ACHN (cell line): Measurements from ENCODE around the gene CAPN8.

Source experiments
- DNase-seq: peaks from one replicate; pipeline ENCODE4 v3.0.0-alpha.2; 2015
- in situ Hi-C: cut with HindIII; loops from 2 replicates; pipeline ENCODE4 v1.10.0; 2017; ENCODE audit warnings: low sequenced_read_pairs, low pct_ligation_motif_present, low pct_unique_long_range_greater_than_20kb

Gene CAPN8

DNA sequence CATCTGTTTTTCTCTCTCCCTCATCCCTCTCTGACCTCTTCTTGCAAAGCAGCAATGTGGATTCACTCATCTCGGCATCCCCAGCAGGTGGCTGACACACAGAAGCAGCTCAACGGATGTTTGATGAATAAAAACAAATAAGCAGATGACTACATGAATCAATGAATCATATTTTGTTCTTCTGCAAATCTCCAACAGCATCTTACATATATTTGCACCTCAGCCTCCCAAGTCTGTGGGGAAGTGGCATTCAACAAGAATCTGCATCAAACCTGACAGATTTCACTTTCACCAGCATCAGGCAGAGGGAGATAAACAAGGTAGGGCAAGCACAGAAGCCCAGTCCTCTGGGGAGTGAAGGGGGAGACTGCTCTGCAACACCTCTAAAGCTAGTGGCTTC is 34.0 kb downstream of the CAPN8 start:
- in situ Hi-C loops: no loop called here
- no peak for DNase-seq

DNA sequence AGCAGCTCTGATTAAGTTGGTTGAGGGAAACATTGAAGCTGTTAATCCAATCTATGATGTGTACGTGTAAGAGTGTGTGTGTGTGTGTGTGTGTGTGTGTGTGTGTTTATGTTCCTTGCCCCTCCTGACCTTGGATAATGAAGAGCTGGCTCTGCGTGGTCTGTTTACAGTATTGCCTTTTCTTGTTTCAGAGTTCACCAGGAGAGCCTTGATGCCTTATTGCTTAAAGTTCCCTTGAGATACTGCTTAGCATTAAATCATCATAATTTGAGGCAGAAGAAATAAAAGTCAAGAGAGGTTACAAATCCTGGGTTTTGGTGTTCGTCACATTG is 36.4 kb downstream of the CAPN8 start:
- DNase-seq: no peak
- in situ Hi-C loops: no loop called here

DNA sequence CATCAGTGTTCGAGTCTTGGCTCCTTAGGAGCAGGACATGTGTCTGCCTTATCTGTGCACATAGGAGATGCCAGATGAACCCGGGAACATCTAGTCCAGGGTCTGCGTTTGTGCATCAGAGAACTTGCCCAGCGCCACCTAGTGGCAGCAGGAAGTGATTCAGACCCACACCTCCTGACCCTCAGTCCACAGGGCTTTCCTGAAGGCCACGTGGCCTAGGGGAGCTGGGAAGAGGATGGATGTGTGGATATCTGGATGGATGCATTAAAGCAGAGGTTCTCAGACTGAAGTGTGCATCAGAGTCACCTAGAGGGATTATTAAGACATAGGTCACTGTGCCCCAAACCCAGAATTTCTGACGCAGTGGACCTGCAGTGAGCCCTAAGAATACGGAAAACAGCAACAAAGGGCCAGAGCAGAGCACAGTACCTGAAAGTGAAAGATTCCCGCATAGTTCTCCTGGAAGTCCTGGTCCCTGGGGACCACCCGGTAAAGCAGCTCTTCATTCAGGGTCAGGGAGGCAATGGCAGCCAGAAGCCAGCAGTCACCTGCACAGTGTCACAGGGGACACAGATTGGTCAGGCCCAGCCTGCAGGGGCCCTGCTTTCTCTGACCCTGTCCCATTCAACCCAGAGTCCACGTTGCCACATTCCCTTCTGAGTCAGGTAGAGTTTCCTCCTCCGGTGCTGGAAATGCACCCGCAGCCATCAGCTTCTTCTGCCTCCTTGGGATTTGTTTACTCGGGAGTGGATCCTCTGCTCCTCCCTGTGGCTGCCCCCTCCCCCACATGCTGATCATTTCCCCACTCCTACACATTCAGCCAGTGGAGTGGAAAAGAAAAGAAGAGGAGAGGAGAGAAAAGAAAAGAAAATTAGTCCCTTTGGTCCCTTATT is 37.0 kb downstream of the CAPN8 start:
- in situ Hi-C loops: no loop called here
- peak; percentile 42 for DNase-seq

DNA sequence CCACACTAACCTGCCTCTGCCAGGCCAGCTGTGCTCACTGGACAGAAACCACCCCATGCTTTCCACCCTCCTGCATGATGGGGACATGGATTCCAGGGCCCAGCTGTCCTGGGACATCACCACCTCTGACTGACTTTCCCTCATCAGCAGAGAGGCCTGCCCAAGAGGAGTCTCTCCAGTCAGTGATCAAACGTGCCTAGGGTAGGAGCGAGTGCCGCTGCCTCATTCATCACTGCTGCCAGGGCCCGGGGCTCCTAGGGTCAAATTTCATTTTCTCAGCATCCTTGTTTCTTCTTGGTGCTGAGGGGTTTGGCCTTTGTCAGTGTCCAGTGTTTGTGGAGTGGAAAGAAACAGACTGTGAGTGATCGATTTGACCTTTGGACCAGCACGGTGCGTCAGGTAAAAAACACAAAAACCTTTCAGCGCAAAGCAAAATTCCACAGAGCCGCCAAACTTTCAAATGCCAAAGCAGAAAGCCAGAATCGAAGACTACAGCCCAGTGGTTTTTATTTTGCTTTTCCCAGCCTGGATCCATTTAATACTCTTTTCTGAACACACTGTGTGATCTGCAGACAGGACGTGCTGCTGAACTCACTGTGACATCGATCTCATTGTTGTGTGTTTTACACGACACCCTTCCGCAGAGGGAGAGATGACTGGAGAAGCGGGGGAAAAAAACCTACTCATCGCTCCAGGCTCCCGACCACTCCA is 43.2 kb downstream of the CAPN8 start:
- in situ Hi-C loops: no loop called here
- no peak for DNase-seq

DNA sequence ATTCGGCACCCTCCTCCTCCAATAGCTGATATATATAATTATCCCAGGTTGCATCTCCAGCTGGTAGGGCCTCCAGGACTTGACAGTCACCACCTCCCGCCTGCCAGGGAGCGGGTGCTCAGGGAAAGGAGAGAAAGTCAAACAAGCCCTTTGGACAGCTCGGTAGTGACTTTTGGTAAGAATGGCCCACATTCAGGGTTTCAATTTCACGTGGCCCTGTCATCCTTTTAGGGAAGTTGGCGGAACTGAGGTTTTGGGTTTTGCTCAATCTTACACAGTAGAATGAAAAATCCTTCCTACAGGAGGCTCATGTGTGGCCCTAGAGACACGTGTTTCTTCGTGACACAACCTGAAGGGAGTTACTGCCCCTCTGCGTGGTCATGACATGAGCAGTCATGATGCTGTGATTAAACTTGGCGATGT is 44.2 kb downstream of the CAPN8 start:
- no peak for DNase-seq
- in situ Hi-C loops: no loop called here

DNA sequence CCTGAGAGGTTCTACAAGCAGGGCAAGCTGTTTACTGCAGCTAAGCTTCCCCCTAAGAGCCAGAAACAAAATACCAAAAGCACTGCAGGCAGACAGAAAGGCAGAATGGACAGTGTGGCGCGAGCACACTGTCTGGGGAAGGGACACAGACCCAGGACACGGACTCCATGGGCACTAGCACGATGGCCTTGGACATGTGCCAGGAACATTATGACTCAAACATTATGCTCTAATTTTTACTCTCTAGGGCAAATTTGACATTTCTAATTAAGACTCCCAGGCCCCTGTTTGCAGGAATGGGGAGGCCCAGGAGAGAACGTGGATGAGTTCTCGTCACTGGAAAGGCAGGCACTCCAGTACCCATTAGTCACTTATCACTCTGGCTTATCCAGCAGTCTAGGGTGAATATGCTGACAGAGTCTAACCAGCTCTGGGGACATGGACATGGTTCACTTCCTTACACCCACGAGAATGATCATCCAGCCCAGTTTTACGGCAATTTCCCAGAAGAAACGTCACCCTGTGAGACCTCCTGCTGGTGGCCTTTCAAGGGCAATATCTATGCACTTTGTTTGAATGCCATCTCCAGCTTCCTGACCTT is 45.1 kb downstream of the CAPN8 start:
- in situ Hi-C loops: no loop called here
- DNase-seq: no peak

DNA sequence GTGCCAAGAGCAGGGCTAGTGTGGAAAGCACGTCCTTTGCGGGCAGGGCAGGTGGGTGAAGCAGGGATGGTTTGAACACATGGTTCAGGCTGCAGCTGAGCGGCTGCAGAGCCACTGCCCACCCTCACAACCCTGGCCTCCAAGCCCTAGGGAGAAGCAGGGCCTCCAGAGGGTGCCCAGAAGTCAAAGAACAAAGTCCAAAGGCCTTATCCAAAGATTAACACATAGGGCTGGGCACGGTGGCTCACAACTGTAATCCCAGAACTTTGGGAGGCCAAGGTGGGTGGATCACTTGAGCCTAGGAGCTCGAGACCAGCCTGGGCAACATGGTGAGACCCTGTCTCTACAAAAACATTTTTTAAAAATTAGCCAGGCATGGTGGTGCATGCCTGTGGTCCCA is 46.8 kb downstream of the CAPN8 start:
- in situ Hi-C loops: no loop called here
- no peak for DNase-seq

DNA sequence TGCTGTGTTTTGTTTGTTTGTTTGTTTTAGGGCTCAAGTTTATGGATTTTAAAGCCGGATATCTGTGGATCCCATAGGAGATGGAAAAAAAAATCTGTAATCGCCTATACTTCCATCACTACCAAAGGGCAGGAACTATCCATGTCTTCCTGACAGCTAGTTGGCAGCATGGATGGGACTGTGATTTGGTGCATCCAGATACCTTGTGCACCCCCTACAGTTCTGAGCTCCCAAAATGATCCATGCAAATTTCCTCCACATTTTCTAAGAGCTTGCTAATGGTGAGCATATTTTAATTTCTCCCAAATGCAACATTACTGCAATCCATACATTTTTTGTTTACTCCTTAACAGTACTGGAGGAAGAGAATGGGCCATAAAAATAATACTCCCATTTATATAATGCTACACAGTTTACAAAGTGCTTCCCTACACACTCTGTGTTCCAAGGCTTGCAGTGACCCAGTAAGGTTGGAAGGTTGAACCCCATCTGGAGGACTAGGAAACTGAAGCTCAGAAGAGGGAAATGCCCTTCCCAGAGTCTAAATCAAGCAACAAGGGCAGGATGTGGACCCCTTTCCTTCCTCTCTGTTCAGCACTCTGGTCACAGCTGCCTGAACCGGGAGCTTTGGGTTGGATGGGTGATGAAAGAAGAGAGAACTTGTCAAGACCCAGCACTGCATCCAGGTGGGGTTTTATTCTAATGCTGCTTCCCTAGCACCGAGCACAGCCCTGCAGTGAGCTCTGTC is 48.0 kb downstream of the CAPN8 start:
- in situ Hi-C loops: no loop called here
- DNase-seq: no peak

DNA sequence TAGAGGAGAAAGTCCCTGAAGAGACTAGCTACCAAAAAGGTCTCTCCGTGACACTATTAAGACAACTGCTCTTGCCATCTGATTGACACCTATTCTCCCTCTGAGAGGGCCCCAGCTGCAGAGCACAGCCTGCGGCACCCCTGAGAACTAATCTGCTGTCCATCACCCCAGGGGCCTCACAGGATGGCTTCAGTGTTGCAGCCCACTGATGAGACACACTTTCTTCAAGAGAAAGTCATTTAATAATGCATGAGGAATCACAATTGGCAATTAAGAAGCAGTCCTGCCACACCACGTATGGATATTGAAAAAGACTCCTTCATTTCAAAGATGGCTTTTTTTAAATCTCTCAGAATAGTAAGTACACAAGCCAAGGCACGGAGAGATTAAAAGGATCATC is 48.9 kb downstream of the CAPN8 start:
- in situ Hi-C loops: no loop called here
- no peak for DNase-seq

DNA sequence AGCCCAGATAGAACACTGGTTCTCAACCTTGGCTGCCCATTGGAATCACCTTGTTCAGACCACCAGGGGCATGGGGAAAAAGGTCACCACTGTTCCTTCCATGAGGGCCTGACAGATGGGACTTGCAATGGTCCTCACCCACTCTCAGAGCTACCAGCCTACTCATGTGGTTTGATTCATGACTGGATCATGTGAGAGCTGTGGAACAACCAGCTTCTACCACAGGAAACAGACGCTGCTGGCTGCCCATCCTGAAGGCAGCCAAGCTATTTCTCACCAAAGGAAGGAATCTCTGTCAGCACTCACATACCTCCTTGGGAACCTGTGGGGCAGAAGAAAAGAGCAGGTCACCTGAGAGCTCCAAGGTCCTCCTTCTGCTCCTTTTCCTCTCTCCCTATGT is 53.6 kb downstream of the CAPN8 start:
- in situ Hi-C loops: no loop called here

DNA sequence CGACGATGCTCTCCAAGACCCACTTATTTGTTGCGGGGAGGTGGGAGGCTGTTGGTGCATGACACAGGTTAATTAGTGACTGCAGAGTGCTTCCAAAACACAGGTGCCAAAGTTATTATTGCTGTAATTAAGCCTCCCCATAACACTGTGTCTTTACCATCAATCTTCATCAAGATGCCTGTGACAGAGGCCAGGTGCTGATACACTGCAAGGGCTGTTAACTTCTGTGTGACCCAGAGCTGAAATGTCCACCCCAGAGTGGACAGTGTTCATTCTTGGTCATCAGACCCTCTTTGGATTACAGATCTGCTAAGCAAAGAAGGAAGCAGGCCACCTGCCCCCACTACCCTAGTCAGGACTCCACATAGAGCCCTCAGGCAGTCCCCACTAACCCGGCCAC is 55.5 kb downstream of the CAPN8 start:
- no peak for DNase-seq
- in situ Hi-C loops: no loop called here

More for the DNA sequence above, 53.6 kb downstream of the CAPN8 start:
- no peak for DNase-seq

DNA sequence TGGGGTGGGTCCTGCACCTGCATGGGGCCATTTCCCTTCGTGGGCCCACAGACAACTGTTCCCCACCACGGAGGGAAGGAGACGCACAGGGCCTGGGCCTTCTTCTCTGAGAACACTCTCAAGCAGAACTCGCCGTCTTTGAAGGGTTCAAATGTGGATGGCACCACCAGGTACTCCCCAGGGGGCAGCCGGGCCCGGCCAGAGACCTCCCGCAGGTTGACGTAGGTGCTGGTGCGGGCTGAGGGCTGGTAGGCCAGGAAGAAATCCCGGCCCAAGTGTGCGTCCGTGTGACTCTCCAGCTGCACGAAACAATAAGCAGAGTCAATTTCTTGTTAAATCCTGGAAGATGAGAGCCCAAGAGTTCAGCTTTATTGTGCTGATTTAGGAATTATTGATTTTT is 56.4 kb downstream of the CAPN8 start:
- in situ Hi-C loops: no loop called here
- no peak for DNase-seq

DNA sequence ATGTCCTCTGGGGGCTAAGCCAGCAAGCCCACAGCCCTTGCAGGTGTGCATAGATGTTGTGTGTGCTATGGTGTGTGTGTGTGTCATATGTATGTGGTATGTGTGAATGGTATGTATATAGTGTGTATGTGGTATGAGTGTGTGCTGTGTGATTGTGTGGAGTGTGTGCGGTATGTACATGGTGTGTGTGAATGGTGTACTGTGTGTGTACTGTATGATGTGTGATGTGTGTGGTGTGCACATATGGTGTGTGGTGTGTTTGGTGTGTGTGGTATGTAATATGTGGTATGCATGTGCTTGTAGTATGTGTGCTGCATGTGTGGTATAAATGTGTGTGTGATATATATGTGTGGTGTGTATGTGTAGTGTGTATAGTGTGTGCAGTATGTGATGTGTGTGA is 107.0 kb downstream of the CAPN8 start:
- in situ Hi-C loops: no loop called here

DNA sequence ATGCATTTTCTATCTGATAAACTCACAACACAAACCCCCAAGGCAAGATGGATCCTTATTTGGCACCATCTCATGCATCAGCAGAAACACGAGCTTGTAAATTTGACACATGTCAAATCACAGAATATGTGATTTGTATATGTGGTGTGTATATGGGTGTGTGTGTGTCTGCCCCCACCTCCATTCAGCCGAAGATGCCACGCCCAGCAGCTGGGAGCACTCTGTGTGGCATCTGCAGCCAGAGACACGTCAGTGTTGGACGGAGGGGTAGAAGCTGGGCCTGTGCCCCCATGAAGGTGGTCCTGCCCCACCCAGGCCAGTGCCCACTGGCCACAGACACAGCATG is 108.4 kb downstream of the CAPN8 start:
- DNase-seq: no peak
- in situ Hi-C loops: no loop called here

More for the DNA sequence above, 107.0 kb downstream of the CAPN8 start:
- DNase-seq: no peak

DNA sequence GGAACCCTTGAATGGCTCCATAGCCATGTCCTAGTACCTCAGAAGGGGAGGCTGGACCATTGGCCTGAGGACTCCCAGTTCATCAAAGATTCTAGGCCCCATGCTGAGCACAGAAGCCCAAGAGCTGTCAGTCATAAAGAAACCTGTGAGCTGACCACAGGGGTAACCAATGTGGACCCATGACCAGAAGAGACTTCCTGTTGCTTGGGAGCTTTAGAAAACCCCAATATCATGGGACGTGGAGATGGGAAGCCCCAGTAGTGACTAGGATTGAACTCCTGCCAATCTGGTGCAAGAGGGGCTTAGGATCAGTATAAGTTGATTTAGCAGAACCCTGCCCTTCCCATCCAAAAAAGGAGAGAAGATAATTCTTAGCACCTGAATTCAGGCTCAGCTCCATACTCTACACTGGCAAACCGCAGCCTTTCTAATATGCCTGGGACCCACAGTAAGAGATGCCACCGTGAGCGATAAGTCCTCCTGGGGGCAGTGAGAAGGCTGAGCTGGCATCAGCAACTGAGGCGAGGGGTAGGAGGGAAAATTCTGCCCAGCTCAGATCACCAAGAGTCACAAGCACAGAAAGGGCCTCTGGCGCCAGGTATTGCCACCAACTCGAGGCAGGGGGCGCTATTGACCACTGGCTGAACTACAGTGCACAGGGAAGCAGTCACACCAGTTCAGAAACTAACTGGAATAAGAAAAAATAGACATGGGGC is 108.9 kb downstream of the CAPN8 start:
- DNase-seq: peak; percentile 63
- in situ Hi-C loops: no loop called here

DNA sequence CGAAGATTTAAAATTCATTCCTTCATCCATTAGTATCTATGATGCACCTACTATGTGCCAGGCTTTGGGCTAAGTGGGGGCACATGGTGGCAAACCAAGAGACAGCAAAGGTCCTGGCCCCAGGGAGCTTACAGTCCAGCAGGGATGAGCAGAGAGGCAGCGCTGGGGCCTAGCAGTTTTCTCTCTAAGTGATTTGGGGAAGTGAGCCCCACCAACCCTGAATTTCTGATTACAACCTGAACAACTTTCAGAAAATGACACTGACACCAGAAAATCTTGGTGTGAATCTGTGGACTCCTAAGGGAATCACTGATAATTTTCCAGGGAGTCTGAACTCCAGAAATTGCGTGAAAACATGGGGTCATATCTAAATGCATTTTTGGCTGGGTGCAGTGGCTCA is 111.5 kb downstream of the CAPN8 start:
- in situ Hi-C loops: no loop called here

DNA sequence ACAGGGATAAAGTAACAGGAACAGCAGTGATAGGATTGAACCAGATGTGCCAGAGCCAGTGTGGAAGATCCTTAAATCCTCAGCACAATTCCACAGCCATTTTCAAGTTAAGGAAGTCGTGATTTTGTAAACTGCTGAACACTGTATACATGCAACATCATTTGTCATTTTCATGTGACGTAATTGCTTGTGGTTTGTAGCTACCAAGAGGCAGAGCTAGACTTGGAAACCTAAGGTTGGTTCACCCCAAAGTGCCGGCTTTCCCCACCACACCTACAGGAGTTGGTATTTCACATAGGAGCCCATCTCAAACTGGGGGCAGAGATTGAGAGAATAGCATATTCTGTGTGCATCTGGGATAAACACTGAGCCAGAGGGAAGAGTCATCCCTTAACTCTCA is 113.9 kb downstream of the CAPN8 start:
- in situ Hi-C loops: no loop called here
- DNase-seq: no peak

More for the DNA sequence above, 111.5 kb downstream of the CAPN8 start:
- no peak for DNase-seq

DNA sequence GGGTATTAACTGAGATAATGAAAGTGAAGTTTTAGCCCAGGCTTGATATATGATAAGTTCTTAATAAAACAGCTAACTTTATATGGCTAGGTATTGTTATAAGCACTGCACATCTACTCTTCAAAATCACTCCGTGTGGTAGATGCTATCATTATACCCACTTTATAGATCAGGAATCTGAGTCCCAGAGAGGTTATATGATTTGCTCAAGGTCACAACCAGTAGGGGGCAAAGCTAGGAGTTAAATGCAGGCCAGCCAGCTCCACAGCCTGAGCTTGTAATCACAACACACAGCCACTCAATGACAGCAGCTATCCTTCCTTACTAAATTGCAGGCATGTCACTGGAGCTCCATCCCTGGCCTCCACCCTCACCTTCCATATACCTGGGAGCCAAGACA is 115.8 kb downstream of the CAPN8 start:
- in situ Hi-C loops: no loop called here
- DNase-seq: no peak
